ENCODE data around the gene PDE6D. TPM values are rescaled to one million over a fixed set of nuclear protein-coding genes. Genes with fewer than 3 reads are reported as not detected.

PDE6D gene
- total RNA-seq, 2 donors from 2014 or later = 20.4 to 28.9 TPM

Other genes starting within 250 kb of the PDE6D start
- gene TEX44, start 188.4 kb downstream of the PDE6D start, total RNA-seq = not detected
- gene PTMA, start 72.8 kb downstream of the PDE6D start, total RNA-seq = 1,000 to 10,000 TPM; 1,439 to 1,845 TPM
- 10 to 100 TPM; 41.5 to 47.8 TPM for gene COPS7B, start 5.2 kb upstream of the PDE6D start, total RNA-seq
- not detected for gene NPPC, start 145.1 kb upstream of the PDE6D start, total RNA-seq
- gene DIS3L2, start 180.4 kb upstream of the PDE6D start, total RNA-seq = 10 to 100 TPM; 21.6 to 30.2 TPM